Measurements from ENCODE around the gene LRP1B.

LRP1B gene

DNA sequence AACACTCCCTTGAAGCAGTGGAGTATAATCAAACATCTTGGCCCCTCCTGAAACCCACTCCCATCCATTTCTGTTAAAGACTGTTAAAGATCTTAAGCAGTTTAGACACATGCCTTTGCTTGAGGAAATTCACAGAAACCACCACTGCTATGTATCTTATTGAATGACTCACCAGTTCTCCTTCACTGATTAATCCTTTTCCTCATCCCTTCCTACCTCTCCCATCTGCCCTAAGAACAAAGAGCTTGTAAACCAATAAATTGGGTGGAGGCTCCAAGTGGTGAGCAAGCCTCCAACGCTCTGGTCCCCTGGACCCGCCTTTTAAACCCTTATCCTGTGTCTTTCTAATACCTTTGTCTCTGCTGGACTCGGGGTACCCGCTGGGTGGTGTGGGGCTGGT lies 746.1 kb downstream of the LRP1B start:
- no peak for DNase-seq

DNA sequence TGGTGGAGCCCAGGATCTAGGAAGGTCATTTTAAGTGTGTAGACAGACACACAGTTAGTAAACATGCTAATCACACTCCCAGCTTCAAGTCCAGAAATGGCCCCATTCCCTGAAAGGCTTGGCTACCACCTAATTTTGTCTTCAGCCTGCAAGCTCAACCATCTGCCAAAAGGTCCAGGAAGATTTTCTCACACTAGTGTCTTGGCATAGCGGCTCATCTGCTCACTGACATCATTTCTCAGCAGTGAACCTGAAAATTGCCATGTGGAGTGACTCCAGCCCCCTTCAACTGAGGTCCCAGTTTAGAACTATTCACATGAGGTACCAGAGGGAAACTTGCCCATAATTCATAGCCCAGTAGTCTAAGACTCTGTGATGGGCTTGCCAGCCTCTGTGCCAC lies 748.9 kb downstream of the LRP1B start:
- no peak for DNase-seq

DNA sequence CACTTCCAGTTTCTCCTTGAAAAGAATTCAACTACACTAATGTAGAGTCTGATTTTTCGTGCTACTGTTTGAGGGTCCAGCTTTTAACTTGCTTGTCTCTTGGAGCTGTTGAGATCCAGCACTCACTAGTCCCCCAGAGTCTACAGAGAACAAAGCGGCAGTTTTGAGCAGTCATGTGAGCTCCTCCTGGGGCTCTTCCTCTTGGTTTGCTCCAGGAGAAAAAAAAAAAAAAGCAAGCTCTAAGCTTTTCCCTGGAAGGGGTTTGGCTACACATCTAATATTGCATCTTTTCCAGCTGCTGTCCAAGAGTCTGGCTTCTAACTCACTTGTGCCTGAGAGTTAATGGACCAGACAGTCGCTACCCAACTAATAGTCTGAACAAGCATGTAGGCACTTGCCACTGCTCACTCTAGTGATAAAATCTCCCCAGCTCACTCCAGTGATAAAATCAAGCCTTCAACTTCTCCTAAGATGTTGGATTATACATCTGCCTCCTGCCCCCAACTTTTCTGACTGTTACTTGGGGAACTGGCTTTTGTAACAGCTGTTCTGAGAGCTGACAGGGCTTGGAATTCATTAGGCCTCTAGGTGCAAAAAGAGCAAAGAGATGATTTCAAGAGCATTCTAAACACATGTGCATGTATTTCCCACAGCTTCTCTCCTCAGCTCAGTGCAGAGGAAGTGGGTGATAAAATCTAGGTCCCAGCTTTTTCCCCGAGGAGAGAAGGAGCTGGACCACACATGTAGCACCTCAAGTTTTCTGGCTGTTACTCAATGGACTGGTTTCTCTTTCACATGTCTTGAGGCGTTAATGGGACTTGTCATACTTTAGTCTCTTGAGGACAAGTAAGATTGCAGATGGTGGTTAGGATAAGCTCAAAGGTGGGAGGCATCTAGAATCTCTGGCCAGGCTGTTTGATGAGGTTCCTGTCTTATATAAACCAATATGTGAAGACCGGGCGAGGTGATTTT lies 750.5 kb downstream of the LRP1B start:
- no peak for DNase-seq

DNA sequence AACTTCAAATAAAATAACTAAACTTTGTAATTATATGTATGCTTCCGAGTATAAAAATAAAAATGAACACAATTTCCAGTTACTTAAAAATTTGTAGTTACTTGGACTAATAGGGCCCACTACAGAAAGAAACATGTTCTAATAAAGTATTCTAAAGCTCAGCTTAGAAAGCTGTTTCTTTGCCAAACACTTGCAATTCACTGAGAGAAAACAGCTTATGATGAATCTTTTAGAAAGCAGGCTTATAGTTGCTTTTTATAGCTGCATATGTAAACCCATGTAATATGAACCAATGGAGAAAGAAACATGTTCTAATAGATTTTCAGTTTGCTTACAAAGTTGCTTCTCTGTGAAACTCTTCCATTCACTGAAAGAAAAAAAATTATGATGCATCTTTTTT lies 766.0 kb downstream of the LRP1B start:
- DNase-seq, result no peak

DNA sequence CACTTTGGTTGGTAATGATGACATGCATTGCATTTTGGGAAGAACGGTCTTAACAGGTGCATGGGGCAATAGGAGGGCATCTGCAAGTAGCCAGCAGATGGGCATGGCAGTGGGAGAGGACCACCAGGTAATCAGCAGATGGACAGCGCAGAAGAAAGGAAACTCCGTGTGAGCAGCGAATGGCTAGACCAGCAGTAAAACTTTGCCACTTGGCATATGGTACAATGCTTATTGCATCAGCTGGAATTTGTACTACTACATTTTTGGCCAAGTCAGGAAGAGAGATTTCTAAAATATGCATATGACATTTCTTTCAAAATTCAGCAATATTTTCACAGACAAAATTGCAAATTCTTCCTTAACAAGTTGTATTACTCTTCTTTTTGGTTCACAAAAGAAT lies 768.5 kb downstream of the LRP1B start:
- DNase-seq, result no peak

DNA sequence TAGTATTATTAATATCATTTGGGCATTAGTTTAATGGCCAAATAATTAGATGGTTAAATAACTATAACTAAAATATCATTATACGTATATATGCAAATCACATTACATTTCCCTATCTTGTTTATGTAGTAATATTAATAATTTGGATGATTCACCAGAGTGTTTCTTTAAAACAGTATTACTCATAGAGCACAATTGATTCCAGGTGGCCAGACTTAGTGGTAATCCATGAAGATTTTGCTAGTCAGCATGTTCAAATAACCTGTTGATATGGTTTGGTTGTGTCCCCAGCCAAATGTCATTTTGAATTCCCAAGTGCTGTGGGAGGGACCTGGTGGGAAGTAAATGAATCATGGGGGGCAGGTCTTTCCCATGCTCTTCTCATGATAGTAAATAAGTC lies 782.3 kb downstream of the LRP1B start:
- DNase-seq, result no peak

DNA sequence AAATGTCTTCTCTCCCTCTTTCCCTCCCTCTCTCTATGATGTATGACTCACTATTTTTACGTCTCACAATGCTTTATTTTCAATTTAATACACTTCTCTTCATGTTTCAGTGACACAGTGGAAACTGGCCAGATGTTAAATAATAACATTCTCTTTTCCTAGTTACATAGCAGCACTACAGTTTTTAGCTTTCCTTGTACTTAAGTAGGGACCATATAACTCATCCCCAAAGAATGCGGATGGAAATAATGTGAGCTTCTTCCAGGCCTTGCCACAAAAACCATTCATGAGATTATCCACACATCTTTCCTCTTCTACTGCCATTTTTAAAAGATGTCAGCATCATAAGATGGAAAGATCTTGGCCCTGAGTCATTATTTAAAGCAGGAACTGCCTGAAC lies 789.4 kb downstream of the LRP1B start:
- DNase-seq, result no peak

DNA sequence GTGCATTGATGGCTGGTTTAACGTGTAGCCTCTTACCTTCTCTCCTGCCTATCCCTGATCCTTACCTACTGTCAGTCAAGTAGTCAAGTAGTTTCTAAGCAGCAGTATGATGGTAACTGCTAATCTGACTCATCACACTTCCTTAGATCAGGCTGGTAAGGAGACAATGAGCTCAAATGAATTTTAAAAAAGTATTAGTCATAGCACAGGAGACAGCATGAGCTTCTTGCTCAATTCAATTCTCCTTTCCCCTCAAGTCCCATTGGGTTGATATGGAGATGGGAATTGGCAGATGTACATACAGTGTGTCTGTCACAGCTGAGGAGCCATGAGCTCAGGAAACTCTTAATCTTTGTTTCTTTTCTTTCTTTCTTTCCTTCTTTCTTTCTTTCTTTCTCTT lies 799.7 kb downstream of the LRP1B start:
- no peak for DNase-seq

DNA sequence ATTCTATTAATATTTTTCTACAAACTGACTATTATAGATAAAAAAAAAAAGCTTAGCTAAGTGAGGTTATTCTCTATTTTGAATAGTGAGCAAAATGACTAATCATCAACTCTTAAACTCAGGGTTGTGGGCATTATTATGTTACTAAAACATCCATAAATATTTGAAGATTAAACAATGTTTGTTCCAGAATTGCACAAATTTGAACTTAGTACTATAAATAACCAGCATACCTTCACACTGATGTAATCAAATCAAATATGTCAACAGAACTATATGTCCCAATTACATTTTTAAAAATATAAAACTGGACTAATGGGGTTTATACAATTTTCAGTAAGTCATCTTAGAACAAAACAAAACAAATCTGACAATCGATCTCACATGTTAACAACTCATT lies 800.9 kb downstream of the LRP1B start:
- DNase-seq, result no peak

DNA sequence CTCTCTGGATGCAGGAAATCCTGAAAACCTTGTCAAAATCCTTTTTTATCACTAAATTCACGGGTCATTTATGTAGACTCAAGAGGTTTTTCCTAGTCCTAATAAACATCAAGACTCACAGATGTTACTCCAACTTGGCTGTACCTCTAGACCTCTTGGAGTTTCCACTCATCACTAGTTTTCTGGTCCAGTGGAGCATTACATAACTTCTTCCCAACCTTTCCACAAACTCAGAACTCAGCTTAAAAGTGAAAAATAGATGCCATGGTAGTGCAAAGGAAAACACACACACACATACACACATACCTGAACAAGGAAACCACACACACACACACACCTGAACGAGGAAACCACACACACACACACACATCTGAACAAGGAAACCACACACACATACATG lies 807.2 kb downstream of the LRP1B start:
- no peak for DNase-seq

DNA sequence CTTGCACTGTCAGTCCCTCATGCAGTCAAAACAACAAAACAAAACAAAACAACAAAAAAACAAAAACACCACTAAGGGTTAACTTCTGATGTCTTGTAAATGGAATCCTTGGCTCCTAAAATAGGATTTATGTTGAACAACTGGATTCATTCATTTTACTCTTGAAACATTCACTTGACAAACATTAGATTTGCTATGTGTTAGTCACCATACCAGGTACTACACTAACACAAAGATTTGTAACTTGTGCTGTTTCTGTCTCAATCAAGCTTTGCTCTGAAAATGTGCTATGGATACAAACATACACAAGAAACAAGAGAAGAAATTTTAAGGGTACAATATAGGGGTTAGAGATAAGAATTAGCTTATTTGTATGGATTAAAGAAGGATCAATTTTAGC lies 812.8 kb downstream of the LRP1B start:
- no peak for DNase-seq

DNA sequence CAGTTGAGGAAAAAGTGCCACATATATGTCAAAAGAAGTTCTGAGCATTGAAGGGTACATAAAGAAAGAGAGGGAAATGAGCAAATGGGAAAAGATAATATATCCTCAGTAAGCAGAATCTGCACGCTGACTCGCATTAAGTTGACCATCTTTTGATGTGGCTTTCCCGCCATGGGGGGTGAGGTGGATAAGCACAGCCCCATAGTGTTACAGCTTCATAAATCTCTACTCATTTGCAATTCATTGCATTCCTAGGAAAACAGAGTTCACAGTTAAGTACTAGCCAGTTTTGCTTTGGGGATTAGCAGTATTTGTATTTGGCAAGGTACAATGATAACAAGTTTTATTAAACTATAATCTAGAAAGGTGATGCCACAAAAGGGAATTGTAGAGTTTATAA lies 814.2 kb downstream of the LRP1B start:
- no peak for DNase-seq

DNA sequence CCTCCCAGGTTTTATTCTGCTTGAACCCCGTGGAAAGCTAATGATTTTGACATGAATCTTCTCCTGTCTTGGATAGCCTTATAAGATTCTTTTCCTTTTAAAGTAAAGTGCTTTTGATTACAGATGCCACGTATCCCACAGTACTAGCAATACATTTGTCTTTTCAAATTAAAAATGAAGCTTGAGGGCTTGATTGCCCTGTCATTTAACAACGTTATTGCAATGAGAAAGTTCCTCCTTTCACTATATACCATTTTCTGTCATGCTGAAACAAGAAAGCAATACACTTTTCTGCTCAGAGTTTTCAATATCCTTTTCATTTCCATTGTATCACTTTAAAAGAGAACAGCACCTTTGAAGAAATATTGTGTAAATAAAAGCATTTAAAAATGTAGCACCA lies 814.7 kb downstream of the LRP1B start:
- DNase-seq, result no peak

DNA sequence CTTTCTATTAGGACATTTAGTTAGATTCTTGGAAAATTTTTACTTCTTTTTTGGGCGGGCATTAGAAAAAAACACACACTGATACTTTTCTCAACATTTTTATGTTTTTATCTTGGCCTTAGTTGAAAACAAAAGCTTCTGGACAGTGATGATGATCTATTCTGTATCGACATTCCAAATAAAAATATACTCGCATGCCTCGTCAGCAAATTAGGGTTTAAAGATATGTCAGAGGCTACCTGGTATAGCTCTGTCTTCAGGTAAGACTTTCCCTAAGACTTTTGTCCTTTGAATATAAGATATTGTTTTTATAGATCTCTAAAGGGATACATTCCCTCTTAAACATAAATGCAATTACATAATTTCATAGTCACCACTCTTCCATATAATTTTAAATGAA lies 816.8 kb downstream of the LRP1B start:
- DNase-seq, result no peak

DNA sequence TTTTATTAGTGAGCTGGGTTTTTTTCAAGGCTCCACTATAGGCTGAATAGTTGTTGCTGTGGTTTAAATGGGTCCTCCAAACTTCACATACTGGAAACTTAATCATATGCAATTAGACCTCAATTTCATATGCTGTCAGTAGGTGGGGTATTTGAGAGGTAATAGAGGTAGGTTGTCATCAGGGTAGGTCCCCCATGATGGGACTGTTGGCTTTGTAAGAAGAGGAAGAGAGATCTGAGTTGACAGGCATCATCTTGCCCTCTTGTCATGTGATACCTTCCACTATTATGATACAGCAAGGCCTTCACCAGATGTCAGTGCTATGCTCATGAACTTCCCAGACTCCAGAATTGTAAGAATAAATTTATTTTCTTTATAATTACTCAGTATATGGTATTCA lies 819.4 kb downstream of the LRP1B start:
- no peak for DNase-seq

DNA sequence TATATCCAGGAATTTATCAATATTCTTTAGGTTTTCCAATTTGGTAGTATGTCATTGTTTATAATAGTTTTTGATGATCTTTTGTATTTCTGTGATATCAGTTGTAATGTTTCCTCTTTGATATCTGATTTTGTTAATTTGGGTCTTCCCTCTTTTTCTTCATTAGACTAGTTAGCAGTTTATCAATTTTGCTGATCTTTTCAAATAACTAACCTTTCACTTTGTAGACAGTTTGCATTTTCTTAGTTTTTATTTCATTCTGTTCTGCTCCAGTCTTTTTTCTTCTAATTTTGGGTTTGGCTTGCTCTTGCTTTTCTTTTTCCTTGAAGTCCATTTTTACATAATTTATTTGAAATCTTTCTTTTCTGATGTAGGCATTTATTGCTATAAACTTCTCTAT lies 824.4 kb downstream of the LRP1B start:
- no peak for DNase-seq

DNA sequence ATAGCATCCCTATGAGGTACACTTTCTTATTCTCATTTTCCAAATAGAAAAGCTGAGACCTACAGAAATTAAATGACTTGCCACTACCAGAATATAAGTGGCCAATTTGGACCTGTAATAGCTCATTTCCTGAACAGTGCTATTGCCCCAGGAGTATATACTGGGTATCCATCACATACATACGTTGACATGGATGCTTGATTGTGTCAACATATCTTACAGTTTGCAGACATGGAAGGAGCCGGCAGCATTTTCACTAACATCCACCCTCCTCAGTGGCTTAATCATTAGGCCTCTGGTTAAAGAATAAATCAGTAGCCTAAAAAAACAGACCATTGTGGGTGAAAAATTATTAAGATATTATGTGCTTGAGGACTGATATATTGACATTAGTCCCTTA lies 829.3 kb downstream of the LRP1B start:
- DNase-seq, result no peak

DNA sequence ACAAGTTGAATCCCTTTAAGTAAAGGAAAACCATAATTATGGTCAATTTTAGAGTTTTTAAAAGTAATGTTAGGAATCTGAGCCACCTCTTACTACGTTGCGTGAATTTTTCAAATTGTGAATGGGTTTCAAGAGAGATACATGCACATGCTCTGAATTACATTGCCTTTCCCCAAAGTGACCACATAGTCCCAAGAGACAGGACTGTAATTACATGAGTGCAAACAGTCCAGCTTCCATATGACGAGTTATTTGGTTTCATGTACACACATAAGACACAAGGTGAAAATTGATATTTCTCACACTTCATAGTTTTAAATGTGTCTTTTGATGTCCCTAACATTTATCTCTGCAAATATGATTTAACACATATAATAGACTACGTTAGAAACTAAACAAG lies 850.8 kb downstream of the LRP1B start:
- DNase-seq, result no peak

DNA sequence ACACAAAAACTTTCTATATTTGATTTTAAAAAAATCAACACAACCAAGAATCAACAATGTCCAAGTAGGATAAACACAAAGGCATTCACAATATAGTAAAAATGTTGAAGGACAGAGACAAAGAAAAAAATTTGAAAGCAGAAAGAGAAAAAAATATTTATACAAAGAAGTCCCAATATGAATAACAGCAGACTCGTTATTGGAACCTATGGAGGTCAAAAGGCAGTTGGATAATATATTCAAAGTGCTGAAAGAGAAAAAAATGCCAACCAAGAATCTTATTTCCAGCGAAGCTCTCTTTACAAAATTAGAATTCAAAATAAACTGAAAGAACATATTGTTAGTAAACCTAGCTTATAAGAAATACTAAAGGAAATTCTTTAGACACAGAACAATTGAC lies 859.5 kb downstream of the LRP1B start:
- no peak for DNase-seq

DNA sequence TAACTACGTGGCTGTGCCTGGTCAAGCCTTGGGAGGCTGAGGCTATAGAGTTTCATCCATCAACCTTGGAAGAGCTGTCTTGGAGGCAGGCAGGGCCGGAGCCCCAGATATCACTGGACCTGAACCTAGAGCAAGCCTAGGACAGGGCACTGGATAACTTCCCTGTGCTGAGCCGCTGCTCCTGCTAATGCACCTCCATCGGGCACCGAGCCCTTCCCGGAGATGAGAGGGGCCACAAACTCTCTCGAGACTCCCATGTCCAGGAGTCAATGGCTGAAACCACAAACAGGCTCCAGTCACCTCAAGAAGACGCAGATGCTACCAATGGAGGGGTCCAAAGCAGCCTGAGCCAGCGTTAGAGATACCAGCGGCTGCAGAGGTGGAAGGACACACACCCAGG lies 866.0 kb downstream of the LRP1B start:
- no peak for DNase-seq

DNA sequence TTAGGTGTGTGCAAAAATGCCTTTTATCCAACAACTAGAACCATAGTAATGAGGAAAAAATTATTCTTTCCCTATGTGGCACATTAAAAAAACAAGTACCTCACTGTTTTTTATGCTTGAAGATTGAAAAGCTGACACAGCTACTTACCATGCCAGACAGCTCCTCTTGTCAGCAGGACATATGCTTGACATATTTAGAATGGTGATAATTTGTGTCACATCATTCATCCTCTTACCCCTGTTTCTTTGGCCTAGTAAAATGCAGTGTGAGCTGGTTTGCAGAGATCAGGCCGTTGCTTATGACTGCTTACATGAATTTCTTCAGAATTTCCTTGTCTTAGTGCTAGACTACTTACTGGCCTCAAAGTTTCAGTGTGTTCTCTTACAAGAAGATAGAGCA lies 869.9 kb downstream of the LRP1B start:
- DNase-seq, result no peak

DNA sequence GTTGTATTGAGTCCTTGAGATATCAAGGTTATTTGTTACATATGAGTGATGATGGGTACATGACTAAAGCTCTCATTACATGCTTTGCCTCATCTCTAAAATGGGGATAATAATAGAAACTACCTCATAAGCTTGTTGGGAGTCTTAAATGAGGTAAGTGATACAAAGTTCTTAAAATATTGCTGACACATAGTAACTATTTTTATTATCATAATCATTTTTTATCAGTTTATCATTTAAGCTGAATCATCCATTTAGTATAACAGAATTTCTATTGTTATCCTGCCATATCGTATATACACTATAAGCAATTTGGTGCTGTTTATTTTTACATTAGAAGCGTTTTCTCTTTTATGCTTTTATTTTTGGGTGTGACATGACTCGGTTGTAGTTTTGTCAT lies 871.1 kb downstream of the LRP1B start:
- no peak for DNase-seq

DNA sequence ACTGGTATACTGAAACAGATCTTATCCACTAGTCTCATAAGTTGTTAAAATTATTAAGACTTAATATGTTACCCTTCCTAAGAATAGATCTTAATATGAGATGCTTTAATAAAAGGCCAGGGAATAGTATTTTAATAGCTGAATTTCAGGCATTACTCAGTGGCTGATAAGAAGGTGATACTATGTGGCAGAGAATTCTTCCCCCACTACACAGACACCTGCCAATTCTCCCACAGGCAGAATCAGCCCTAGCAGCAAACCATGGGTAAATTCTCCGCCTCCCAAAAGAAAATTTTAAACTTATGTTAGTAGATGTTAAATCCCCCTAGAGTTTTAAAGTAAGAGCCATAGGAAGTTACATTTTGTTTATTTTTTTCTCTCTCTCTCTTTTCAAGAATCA lies 888.8 kb downstream of the LRP1B start:
- DNase-seq, result no peak

DNA sequence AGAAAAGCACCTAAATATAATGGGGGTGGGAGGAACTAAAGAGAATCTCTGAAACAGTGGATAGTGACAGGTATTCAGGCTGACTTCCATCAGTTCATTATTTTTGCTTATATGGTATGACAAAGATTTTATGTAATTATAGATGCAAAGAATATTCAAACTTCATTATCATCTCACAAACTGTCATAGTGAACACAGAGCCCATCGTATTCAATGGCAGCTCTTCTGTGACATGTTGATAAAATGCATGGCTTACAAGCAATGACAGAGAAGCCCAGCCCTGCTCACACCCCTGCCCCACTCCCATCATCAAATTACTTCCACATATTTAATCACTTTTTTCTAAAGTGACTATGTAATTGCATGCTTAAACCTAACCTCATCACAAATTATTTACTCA lies 904.3 kb downstream of the LRP1B start:
- no peak for DNase-seq

DNA sequence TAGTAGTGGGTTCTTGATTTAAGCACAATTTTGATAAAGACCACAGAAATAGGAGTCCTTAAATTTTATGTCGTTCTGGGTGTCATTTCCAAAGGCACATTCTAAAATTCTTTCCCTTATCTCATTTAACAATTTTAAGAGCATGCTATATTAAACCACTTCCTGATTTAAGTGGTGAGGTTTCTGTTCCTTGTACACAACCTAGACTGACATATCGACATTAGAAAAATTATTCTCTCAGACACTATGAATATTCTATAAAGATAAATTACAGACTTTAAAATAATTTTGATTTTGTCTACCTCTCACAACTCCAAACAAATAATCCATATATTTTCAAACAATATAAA lies 923.8 kb downstream of the LRP1B start:
- no peak for DNase-seq

Measured in stimulated activated naive CD4-positive, alpha-beta T cell (primary cell).